ENCODE results near the gene RSF1.

GRCh38 chr11:77833302-77833701 lies 12.8 kb upstream of the RSF1 start:
- no peak for TF ChIP-seq CTCF (IDR thresholded peaks at IDR 0.05)
- TF ChIP-seq POLR2A (IDR thresholded peaks at IDR 0.05): no peak
